HepG2 (cell line): Measurements from ENCODE around the gene RPTOR. TPM values are rescaled to one million over a fixed set of nuclear protein-coding genes. Genes with fewer than 3 reads are reported as not detected.

Experiments
- ATAC-seq: fragments of 200-7000 bp; cut with Tn5 transposase; 3 replicates; pipeline ENCODE4 v1.9.1; 2020; ENCODE audit warnings: mild to moderate bottlenecking, moderate library complexity
- BruUV-seq: library from RNA; stranded (reverse); fragments of 400-500 nt; replicated peaks from 2 replicates; lab custom pipeline; 2021; lab: Mats Ljungman, UMichigan
- CTCF ChIA-PET: fragments of 300-600 bp; formaldehyde crosslinking; extraction: SDS; loops from one replicate; lab custom pipeline; 2021; ENCODE audit warnings: low total read pairs, inconsistent platforms, low intra/inter-chr PET ratio; lab: Yijun Ruan, JAX
- POLR2A ChIA-PET: fragments of 350-600 bp; sonication (Branson Sonifier 250); formaldehyde crosslinking; loops from one replicate; lab custom pipeline; 2020; ENCODE audit warnings: antibody characterized with exemption, inconsistent platforms; lab: Yijun Ruan, JAX
- DNase-seq: peaks from one replicate; pipeline ENCODE4 v3.0.0-alpha.2; 2015; ENCODE audit warnings: low spot score
- FAIRE-seq: peaks from 3 replicates; lab custom pipeline; 2011; peaks lifted over from hg19 to GRCh38; lab: Jason Lieb, UNC
- H2AFZ ChIP-seq: one replicate; pipeline ENCODE4 v1.6.1; 2011; ENCODE audit warnings: low read length, inconsistent platforms
- H3K27ac ChIP-seq: fragments of 300-600 bp; 3 replicates; pipeline ENCODE4 v1.8.0; 2011; ENCODE audit warnings: mixed run types, mild to moderate bottlenecking, mixed read lengths, low read length, inconsistent platforms; ENCODE audit not compliant: insufficient read depth; ENCODE audit errors: extremely low read length
- H3K27me3 ChIP-seq, 2 experiments: fragments of 200-600 bp in 1 of 2; 2 replicates in 1 of 2; 3 replicates in 1 of 2; pipeline versions ENCODE4 v1.6.0 to v1.8.0; 2011; ENCODE audit warnings: low read length in 2 of 2, mild to moderate bottlenecking in 2 of 2, moderate library complexity in 2 of 2, inconsistent platforms in 1 of 2; ENCODE audit not compliant: insufficient read depth in 2 of 2, control insufficient read depth in 1 of 2
- H3K36me3 ChIP-seq, 2 experiments: fragments of 200-600 bp in 1 of 2; replicated peaks in 1 of 2; 2 replicates in 1 of 2; 3 replicates in 1 of 2; pipeline versions ENCODE4 v1.5.1 to v1.8.0; 2011; ENCODE audit warnings: low read length in 2 of 2, inconsistent platforms in 1 of 2; ENCODE audit not compliant: insufficient read depth in 2 of 2, control insufficient read depth in 1 of 2
- H3K4me1 ChIP-seq: 2 replicates; pipeline ENCODE4 v1.5.1; 2012; ENCODE audit warnings: low read length, inconsistent platforms; ENCODE audit not compliant: insufficient read depth
- H3K4me2 ChIP-seq: 2 replicates; pipeline ENCODE4 v1.6.0; 2011; ENCODE audit warnings: low read depth, low read length, inconsistent platforms
- H3K4me3 ChIP-seq, 3 experiments: fragments of 200-600 bp in 1 of 3; sonication (generic), shearing (Covaris generic) in 1 of 3; replicated peaks in 1 of 3; 2 replicates each; pipeline ENCODE4 v1.5.1; 2011 to 2016; ENCODE audit warnings: low read length in 3 of 3, inconsistent platforms in 2 of 3, low read depth in 2 of 3, mild to moderate bottlenecking in 2 of 3, control low read depth in 1 of 3, mixed read lengths in 1 of 3; ENCODE audit not compliant: insufficient read depth in 1 of 3
- H3K79me2 ChIP-seq: one replicate; pipeline ENCODE4 v1.6.1; 2011; ENCODE audit warnings: low read length, inconsistent platforms; ENCODE audit not compliant: insufficient read depth
- H3K9ac ChIP-seq: 2 replicates; pipeline ENCODE4 v1.6.0; 2011; ENCODE audit warnings: mild to moderate bottlenecking, low read depth, low read length, inconsistent platforms; ENCODE audit not compliant: insufficient read depth
- H3K9me3 ChIP-seq: 2 replicates; pipeline ENCODE4 v1.5.1; 2012; ENCODE audit warnings: mild to moderate bottlenecking, low read length
- H4K20me1 ChIP-seq: 2 replicates; pipeline ENCODE4 v1.6.0; 2011; ENCODE audit warnings: inconsistent platforms, mild to moderate bottlenecking, low read length, moderate library complexity; ENCODE audit not compliant: insufficient read depth
- AGO2 ChIP-seq: fragments of 200-400 bp; formaldehyde crosslinking; optimal IDR thresholded peaks from 2 replicates; pipeline ENCODE3; 2017; ENCODE audit warnings: mild to moderate bottlenecking, low read depth, low read length, moderate library complexity
- AHR ChIP-seq: IDR thresholded peaks from 2 replicates; pipeline ENCODE4 v1.6.1; 2018; ENCODE audit warnings: missing genetic modification reagents, missing compliant biosample characterization
- HNRNPLL ChIP-seq: fragments of 200-400 bp; formaldehyde crosslinking; IDR thresholded peaks from 2 replicates; pipeline ENCODE4 v1.6.1; 2017; ENCODE audit warnings: mild to moderate bottlenecking, low read depth, low read length; ENCODE audit not compliant: poor library complexity, severe bottlenecking
- MED13 ChIP-seq: sonication (generic); formaldehyde crosslinking; IDR thresholded peaks from 2 replicates; pipeline ENCODE4 v1.5.0; 2020; ENCODE audit warnings: missing genetic modification reagents
- TBX3 ChIP-seq: fragments of 450-650 bp; IDR thresholded peaks from 2 replicates; pipeline ENCODE4 v1.6.1; 2017; ENCODE audit warnings: antibody characterized with exemption, mild to moderate bottlenecking, inconsistent platforms, borderline replicate concordance
- ZNF562 ChIP-seq: sonication (generic); formaldehyde crosslinking; IDR thresholded peaks from 2 replicates; pipeline ENCODE4 v1.8.0; 2022; ENCODE audit warnings: missing genetic modification reagents, borderline replicate concordance
- WGBS: methylation state at CpG from one replicate; pipeline ENCODE4 v1.1.6; 2017; ENCODE audit warnings: low lambda C conversion rate; 5-methylcytosine and 5-hydroxymethylcytosine counted together
- in situ Hi-C: cut with HindIII; loops from 2 replicates; pipeline ENCODE4 v1.10.0; 2017; ENCODE audit warnings: low pct_unique_long_range_greater_than_20kb; ENCODE audit not compliant: extremely low pct_ligation_motif_present
- intact Hi-C: fragments of 100-400 bp; cut with micrococcal nuclease; formaldehyde crosslinking; loops from one replicate; pipeline ENCODE4 v1.10.0; 2022; ENCODE audit not compliant: unreplicated experiment
- polyA plus RNA-seq, 8 experiments: library from polyadenylated mRNA; depleted of rRNA in 3 of 8; stranded (reverse) in 7 of 8; unstranded in 1 of 8; fragments of >200 nt; fragmentation: Illumina TruSeq in 4 of 8; extraction: Trizol in 4 of 8; gene quantifications; 2 replicates each; pipeline versions ENCODE4 v1.2.1 to v1.2.3, GENCODE V29; 2011 to 2016; ENCODE audit warnings: low read depth in 4 of 8, missing spikeins in 1 of 8, mixed read lengths in 1 of 8; ENCODE audit not compliant: insufficient read depth in 1 of 8
- total RNA-seq, 5 experiments: library from RNA; depleted of rRNA; stranded (reverse); fragments of >200 nt; fragmentation: Illumina TruSeq; extraction: Trizol; gene quantifications; 2 replicates each; pipeline ENCODE4 v1.2.3, GENCODE V29; 2016; ENCODE audit warnings: low read depth in 1 of 5
- TF ChIP-seq, protein P1 (sequence below): IDR thresholded peaks from 2 replicates; pipeline ENCODE4 v1.6.1; 2016; ENCODE audit warnings: low read depth, missing genetic modification reagents, missing compliant biosample characterization
- TF ChIP-seq, protein P2 (sequence below), 2 experiments: sonication (generic) in 1 of 2; formaldehyde crosslinking in 1 of 2; IDR thresholded peaks; 2 replicates each; pipeline versions ENCODE4 v1.5.1 to v1.6.1; 2011 to 2020; ENCODE audit warnings: borderline replicate concordance in 1 of 2, low read depth in 1 of 2, low read length in 1 of 2, mild to moderate bottlenecking in 1 of 2, missing genetic modification reagents in 1 of 2, moderate library complexity in 1 of 2

RPTOR gene
- total and polyA plus RNA-seq, 2 of the 13 experiments (the other 11 are each of a cell fraction or from before 2014, with no cell fraction given), result 6.6 to 25.3 TPM

DNA sequence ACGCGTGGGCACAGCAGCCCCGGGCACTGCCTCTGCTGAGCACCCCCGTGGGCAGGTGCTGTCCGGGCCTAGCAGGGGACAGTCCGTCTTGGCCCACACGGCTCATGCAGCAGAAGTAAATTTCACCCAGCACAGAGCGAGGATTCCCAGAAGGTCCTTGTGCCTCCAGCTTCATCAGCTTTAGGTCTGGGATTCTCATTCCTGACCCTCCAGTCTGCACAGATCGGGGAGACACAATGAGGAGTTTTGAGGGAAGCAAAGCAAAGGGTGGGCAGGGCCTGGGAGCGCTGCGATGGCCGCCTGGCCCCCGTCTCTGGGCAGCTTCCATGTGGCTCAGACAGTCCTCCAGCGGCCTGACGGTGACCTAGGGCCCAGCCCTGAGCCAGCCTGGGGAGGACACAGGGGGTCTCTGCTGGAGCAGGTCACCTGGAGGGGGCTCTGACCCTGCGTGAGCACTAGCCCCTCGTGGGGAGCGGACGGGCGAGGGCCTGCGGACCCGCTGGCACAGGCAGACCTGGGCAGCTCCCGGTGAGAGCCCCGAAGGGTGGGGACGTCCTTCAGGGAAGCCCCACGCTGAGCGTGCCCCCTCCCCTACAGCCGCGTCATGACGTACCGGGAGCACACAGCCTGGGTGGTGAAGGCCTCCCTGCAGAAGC is 416.3 kb downstream of the RPTOR start:
- in situ Hi-C loops (no loop called here), intact Hi-C loops (no loop called here)
- Histone ChIP-seq H3K4me2 (no peak overlapping the region), H3K36me3 (peaks cover 9% of the 10 kb centered on the region in 2 experiments; a peak in 3 of 5 replicates), H4K20me1 (no peaks in the 10 kb centered on the region), H3K79me2 (no peaks in the 10 kb centered on the region), H3K27me3 (no peaks in the 10 kb centered on the region), H3K4me1 (no peaks in the 10 kb centered on the region), H3K27ac (no peak overlapping the region), H3K4me3 (no peak overlapping the region), H3K9me3 (no peaks in the 10 kb centered on the region), H3K9ac (no peak overlapping the region), H2AFZ (no peak overlapping the region)
- TF ChIP-seq, protein P1, sequence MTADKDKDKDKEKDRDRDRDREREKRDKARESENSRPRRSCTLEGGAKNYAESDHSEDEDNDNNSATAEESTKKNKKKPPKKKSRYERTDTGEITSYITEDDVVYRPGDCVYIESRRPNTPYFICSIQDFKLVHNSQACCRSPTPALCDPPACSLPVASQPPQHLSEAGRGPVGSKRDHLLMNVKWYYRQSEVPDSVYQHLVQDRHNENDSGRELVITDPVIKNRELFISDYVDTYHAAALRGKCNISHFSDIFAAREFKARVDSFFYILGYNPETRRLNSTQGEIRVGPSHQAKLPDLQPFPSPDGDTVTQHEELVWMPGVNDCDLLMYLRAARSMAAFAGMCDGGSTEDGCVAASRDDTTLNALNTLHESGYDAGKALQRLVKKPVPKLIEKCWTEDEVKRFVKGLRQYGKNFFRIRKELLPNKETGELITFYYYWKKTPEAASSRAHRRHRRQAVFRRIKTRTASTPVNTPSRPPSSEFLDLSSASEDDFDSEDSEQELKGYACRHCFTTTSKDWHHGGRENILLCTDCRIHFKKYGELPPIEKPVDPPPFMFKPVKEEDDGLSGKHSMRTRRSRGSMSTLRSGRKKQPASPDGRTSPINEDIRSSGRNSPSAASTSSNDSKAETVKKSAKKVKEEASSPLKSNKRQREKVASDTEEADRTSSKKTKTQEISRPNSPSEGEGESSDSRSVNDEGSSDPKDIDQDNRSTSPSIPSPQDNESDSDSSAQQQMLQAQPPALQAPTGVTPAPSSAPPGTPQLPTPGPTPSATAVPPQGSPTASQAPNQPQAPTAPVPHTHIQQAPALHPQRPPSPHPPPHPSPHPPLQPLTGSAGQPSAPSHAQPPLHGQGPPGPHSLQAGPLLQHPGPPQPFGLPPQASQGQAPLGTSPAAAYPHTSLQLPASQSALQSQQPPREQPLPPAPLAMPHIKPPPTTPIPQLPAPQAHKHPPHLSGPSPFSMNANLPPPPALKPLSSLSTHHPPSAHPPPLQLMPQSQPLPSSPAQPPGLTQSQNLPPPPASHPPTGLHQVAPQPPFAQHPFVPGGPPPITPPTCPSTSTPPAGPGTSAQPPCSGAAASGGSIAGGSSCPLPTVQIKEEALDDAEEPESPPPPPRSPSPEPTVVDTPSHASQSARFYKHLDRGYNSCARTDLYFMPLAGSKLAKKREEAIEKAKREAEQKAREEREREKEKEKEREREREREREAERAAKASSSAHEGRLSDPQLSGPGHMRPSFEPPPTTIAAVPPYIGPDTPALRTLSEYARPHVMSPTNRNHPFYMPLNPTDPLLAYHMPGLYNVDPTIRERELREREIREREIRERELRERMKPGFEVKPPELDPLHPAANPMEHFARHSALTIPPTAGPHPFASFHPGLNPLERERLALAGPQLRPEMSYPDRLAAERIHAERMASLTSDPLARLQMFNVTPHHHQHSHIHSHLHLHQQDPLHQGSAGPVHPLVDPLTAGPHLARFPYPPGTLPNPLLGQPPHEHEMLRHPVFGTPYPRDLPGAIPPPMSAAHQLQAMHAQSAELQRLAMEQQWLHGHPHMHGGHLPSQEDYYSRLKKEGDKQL (CRISPR knock-in tag), result no peak
- TF ChIP-seq HNRNPLL (no peak), AGO2 (peak; percentile 47), ZNF562 (CRISPR knock-in tag) (no peak), MED13 (CRISPR knock-in tag) (no peak), AHR (CRISPR knock-in tag) (no peak), TBX3 (no peak)
- TF ChIP-seq, protein P2, sequence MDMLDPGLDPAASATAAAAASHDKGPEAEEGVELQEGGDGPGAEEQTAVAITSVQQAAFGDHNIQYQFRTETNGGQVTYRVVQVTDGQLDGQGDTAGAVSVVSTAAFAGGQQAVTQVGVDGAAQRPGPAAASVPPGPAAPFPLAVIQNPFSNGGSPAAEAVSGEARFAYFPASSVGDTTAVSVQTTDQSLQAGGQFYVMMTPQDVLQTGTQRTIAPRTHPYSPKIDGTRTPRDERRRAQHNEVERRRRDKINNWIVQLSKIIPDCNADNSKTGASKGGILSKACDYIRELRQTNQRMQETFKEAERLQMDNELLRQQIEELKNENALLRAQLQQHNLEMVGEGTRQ (IDR thresholded peaks at IDR 0.05; ENCODE audit: low read depth, low read length), result no peak
- TF ChIP-seq, protein P2 (CRISPR knock-in tag; IDR thresholded peaks at IDR 0.05; ENCODE audit: borderline replicate concordance), result no peak
- no TSS peak for BruUV-seq
- DNase-seq, result no peak
- 91% methylated on average over 7 of the region's 31 CpGs for WGBS
- ChIA-PET CTCF (no interaction called here), POLR2A (no interaction called here)
- ATAC-seq, result no peak
- no peak for FAIRE-seq
